Activated T-cell treated with anti-CD3 and anti-CD28 coated beads, Interleukin-2, amount 50 U/mL, for 1 hour (primary cell): ENCODE data around the gene DYRK1A.
"Not testable (repeated sequence)": the region's sequence is repeated elsewhere in the genome, so short reads cannot be mapped to it uniquely, and the experiment has no call there.

ENCODE experiments used
- DNase-seq: peaks from one replicate; pipeline ENCODE4 v3.0.0-alpha.2; 2020

The DYRK1A gene

DNA sequence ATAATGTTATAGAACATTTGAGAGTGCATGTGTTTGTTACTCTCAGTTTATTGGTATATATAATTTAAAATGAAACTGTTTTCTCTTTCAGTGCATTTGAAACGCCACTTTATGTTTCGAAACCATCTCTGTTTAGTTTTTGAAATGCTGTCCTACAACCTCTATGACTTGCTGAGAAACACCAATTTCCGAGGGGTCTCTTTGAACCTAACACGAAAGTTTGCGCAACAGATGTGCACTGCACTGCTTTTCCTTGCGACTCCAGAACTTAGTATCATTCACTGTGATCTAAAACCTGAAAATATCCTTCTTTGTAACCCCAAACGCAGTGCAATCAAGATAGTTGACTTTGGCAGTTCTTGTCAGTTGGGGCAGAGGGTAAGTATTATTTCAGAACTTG, 123.5 kb downstream of the DYRK1A start:
- no peak for DNase-seq

DNA sequence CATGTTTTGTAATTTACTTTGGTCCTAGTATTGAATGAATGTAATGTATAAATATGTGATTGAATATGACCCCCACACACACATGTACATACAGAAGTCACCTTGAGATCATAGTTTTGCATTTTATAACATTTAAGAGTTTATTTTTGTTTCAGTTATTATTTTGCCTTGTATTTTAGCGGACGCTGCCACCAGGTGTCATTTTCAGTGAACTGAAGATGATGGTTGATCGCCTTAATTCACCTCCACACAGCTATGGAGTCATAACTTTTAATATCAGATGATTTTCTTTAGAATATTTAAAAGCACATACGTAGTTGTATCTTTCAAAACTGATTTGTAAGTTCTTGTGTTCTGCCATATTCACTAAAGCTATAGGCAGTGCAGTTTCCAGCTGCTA, 130.4 kb downstream of the DYRK1A start:
- no peak for DNase-seq

DNA sequence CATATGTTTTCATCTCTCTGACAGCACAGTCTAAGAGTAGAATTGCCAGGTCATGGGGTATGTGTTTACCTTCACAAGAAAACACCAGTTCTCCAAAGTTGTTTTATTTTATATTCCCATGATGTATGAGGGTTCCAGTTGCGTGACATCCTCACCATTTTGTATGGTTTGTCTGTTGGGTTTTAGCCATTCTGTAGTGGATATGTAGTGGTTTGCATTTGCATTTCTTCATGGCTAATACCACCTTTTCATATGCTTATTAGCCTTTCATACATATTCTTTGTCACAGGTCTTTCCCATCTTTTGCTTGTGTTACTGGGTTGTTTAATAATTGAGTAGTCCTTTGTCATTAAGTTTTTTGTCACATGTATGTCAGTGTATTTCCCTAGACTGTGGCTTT, 132.1 kb downstream of the DYRK1A start:
- no peak for DNase-seq

DNA sequence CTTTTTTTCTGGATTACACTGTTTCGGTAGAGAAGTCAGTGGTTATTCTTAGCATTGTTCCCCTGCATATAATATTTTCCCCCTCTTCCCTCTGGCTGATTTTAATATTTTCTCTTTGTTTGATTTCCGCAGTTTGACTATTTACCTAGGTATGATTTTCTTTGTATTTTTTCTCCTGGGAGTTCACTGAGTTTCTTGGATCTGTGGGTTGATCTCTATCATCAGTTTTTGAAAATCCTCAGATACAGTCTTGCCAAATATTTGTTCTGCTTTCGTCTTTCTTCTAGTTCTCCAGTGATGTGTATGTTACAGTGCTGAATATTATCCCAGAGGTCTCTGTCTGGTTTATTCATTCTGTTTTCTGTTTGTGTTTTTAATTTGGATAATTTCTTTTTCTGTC, 136.4 kb downstream of the DYRK1A start:
- no peak for DNase-seq

DNA sequence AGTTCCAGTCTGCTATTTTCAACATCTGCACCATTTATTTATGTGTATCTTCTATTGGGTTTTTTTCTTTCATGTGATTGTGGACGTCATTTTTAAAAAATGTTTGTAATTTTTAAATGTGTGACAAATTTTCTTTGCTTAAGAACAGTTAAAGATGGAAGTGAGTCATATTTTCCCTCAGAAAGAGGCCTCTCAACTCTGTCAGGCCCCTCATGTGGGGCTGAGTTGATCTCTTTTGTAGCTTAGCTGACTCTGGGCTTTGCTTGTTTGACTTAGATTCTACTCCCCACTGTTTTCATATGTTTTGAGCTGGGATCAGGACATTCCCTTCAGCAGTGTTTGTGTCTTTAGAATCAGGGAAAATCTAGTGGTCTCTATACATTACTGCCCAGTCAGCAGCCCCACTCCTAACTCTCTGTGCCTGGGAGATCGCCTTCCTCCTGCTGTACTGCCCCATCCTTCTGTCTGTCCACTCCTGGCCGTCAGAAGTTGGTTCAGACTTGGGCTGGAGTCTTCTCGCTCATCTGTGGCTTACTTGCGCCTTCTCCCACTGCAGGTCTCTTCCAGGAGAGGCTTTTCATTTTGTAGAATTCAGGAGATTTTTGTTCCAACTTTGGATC, 137.4 kb downstream of the DYRK1A start:
- no peak for DNase-seq

DNA sequence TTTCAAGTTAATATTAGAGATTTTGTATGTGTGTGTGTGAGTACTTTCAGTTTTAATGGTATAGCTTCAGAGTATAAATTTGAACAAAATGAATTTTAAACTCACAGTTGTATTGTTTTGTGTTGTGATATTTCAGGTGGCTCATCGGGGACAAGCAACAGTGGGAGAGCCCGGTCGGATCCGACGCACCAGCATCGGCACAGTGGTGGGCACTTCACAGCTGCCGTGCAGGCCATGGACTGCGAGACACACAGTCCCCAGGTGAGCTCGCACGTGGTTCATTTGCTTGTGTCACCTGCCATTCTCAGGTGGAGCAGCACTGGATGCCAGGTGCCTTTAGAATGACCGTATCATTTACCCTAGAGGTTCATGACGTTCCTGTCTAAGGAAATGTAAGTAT, 139.4 kb downstream of the DYRK1A start:
- DNase-seq, result no peak

DNA sequence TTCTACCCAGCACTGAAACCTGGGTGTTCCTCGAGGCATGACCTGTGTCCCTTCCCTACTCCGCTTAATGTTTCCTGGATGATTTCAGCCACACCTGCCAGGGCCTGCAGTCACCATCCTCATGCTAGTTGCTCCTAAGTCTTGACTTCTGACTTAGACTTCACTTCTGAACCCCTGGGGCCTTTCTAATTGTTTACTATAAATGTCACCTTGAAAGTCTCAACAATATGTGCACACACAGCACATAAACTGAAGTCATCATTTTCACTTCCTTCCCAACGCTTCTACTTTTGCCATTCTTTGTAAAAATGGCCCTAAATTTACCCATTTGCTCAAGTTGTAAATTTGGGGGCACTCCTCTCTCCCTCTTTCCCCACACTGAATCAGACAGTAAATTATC, 141.1 kb downstream of the DYRK1A start:
- no peak for DNase-seq

DNA sequence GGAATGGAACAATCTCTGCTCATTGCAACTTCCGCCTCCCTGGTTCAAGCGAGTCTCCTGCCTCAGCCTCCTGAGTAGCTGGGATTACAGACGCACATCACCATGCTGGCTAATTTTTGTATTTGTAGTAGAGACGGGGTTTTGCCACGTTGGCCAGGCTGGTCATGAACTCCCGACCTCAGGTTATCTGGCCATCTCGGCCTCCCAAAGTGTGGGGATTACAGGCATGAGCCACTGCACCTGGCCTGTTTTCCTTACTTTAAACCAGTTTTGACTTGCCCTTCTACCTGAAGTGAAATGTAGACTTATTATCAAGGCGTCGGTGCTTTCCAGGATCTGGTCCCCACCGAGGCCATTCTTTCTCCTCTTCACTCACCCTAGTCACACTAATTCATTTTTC, 141.8 kb downstream of the DYRK1A start:
- no peak for DNase-seq

DNA sequence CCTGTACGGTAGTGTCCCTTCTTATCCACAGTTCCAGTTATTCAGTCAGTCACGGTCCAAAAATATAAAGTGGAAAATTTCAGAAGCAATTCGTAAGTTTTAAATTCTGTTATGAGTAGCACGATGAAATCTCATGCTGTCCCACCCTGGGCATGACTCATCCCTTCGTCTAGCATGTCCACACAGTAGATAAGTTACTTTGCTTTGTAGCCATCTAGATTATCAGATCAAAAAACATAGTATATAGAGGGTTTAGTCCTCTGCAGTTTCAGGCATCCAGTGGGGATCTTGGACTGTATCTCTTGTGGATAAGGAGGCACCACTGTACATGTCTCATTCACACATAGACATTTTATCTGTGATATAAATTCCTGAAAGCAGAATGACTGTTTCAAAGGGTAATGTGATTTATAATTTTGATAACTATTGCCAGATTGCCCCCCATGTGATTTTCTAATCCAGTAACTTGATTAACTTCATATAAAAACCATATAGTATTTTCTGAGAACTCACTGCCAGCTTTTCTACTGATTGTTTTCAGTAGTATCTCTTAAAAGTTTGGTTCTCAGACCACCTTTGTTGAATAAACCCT, 143.3 kb downstream of the DYRK1A start:
- no peak for DNase-seq

DNA sequence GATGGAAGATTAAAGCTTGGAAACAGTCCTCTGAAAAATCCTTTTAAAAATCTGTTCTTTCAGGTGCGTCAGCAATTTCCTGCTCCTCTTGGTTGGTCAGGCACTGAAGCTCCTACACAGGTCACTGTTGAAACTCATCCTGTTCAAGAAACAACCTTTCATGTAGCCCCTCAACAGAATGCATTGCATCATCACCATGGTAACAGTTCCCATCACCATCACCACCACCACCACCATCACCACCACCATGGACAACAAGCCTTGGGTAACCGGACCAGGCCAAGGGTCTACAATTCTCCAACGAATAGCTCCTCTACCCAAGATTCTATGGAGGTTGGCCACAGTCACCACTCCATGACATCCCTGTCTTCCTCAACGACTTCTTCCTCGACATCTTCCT, 145.3 kb downstream of the DYRK1A start:
- no peak for DNase-seq

DNA sequence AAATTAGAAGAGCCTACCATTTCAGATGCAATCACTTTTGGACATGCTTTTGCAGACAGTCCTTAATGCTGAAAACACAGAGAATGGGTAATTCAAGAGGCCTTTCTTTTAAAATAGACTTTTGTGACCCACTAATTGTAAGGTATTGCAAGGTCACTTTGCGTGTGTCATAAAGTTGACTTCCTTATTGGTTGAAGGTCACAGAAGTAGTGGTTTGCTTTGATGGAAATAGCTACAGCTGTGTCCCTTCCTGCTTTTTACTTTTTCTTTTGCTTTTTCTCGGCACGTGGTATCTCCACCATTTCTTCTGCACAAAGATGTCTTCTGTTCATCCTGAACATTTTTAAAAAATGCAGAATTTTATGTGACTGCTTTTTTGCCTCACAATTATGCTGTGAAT, 146.8 kb downstream of the DYRK1A start:
- DNase-seq, result no peak

DNA sequence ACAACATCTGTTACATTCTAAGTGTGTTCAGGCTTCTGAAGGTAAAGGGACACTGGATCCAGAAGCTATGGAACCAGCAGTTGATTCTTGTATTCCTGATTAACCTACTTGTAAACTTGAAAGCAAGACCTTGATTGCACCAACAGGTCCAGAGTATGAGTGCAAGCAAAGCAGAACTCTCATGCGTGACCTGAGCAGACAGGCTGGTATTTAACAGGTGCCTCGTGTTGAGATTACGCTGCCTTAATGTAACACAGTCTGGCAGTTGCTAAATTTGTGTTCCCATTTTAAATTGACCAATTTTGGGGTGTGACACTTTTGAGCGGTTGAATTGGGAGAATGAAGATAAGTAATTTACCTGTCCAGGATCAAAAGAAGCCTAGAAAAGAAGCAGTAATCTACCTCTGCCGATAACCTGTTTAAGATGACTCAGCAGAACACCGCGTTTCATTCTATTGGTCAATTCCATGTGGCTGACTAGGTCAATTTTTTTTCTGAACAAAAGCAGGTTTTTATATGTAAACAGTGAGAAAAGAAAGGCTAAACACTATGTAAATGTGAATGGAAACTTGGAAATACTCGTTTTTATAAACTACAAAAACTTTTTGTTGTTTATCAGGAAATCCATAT, 147.6 kb downstream of the DYRK1A start:
- no peak for DNase-seq

DNA sequence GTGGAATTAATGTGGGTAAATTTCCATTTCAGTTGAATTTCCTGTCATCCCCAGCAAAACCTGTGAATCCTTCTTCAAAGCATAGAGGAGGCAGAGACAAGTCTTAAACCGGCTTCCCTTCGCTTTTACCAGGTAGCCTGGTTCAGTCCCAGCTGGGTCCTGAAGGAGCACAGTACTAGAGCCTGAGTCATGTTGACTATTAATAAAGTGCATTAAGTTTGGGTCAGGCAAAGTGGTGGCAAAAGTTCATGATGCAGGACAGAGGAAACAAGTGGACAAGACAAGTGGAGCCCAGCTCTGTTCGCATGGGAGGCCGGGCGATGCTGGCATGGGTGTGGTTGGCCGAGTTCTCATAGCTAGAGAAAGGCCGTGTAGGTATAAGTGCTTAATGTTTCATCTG, 150.4 kb downstream of the DYRK1A start:
- no peak for DNase-seq

DNA sequence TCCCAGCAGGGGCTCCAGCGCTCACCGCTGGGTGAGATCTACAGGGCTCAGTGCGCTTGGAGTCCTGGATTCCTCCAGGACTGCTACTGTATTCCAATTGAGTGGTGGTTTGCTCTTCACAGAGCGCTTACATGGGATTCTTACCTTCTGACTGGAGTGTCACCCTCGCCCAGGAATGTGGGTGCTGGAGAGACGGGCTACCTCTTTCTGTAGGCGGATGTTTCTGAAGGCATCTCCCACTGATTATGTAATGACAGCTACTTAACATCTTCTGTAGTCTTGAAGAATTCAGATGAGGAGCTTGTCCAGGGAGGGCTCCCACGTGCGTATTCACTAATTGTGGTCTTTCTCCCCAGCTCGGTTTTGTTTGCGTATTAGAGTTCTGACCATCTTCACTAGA, 154.2 kb downstream of the DYRK1A start:
- no peak for DNase-seq

DNA sequence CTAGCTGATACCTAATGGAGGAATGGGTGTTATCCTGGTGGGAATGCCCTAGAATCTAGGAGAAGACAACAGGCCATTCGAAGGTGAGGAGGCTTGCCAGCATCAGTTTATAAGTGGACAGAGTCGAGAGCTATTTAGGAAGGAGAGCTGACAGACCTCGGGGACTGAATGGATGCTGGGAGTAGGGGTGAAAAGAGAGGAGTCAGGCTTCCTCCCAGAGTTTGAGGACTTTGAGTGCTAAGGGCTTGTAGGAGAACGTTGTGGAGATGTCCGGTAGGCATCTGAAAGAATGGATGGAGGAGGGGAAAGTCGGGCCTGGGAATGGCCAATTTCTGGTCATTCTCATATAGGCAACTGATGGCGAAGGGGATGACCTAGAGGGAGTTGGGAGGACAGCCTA, 155.1 kb downstream of the DYRK1A start:
- DNase-seq, result no peak

DNA sequence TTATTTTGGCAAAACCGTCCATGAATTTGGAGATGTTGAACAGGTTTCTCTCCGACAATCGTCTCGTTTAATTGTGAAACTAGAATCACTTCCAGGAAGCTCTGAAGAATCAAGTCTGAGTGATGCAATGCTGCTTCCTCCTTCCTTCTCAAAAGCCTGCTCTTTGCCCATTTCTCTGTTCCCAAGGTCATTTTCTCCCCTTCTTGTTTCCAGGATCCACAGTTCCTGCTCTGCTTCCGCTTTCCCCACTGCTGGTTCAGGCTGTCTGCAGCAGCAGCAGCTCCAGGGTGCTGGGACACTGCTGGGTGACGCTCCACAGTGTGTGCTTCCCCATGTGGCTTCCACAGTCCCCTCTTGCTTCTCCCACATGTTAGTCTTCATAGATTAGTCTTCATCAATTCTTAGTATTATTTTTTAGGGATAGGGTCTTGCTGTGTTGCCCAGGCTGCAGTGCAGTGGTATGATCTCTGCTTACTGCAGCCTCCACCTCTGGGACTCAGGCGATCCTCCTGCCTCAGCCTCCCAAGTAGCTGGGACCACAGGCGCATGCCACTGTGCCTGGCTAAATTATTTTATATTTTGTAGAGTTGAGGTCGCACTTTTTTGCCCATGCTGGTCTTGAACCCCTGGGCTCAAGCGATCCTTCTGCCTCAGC, 156.2 kb downstream of the DYRK1A start:
- no peak for DNase-seq

DNA sequence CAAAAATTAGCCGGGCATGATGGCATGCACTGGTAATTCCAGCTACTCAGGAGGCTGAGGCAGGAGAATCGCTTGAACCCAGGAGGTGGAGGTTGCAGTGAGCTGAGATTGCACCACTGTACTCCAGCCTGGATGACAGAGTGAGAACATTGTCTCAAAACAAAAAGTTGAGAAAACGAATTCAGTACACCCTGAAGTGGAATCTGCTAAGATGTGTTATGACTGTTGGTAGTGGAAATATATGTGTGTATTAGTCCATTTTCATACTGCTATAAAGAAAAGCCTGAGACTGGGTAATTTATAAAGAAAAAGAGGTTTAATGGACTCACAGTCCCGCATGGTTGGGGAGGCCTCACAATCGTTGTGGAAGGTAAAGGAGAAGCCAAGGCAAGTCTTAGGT, 158.4 kb downstream of the DYRK1A start:
- not testable (repeated sequence) for DNase-seq

DNA sequence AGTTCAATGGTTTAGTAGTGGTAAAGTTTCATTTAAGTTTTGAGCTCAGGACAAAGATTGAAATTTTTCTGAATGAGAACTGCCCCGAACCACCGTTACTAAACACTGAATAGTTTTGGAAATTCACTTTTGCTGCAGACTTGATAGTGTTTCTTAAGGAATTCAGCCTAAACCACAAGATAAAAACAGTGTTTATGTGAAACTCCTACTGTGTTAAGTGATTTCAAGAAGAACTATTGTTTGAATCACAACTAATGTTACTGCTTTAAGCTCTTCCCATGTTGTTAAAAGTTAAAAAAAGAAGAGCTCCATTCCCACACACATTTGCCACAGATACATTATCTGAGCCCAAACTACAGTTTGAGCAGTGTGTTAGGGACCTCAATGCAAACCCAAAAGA, 159.2 kb downstream of the DYRK1A start:
- DNase-seq, result no peak

DNA sequence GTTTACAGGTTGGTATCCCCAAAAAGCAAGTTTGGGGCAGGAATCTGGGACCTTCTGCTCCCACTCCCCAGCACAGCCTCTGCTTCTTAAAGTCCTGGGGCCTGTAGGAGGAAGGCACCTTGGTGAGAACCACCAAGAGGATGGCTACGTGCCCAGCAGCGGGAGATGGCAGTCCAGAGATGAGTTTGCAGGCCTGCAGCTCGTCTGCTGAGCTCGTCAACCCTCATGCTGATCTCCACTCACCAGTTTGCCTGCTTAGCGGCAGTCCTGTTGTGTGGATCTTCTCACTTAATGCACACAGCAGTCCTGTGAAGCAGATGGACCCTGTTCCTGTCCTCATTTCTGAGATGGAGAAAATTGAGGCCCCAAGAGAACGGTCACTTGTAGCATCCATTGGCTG, 160.5 kb downstream of the DYRK1A start:
- DNase-seq, result no peak

DNA sequence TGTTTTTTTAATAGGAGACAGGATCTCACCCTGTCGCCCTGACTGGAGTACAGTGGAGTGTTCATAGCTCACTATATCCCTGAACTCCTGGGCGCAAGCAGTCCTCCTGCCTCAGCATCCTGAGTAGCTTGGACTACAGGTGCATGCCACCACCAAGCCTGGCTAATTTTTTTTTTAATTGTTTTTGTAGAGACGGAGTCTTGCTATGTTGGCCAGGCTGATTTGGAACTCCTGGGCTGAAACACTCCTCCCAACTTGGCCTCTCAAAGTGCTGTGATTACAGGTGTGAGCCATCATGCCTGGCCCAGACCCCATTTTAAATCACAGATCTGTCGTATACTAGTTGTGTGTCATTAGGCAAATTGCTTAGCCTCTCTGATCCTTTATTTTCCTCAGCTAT, 161.1 kb downstream of the DYRK1A start:
- no peak for DNase-seq

DNA sequence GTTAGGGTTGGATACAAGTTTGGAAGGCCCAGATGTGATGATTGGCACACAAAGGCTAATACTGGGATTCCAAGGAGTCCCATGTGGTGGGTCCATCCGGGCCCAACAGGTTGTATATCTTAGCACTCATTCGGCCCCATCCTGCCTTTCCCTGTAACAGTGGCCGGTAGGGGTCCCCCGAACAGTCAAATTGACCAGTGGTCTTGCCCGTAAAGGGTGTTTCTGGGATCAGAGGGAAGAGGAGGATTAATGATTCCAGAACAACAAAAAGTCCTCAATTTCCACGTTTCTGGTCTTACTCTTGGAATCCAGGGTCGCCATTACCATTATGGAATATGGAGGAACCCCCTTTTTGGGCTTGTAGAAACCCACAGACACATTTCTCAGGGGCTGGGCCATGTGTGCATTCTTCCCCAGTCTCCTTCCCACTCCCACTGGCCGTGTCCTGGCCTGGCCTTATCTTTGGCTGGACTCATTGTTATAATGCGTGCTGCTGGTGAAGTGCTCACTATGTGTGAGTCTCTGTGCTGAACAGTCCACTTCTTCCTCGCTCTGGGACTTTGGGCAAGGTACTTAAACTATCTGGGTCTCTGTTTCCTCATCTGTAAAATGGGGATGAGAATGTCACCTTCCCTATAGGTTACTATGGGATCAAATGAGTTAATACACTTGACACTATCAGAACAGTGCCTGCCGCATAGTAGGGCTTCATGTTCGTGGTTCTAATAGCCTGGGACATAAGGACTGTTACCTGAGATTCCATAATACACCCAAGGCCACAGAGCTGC, 161.8 kb downstream of the DYRK1A start:
- no peak for DNase-seq

DNA sequence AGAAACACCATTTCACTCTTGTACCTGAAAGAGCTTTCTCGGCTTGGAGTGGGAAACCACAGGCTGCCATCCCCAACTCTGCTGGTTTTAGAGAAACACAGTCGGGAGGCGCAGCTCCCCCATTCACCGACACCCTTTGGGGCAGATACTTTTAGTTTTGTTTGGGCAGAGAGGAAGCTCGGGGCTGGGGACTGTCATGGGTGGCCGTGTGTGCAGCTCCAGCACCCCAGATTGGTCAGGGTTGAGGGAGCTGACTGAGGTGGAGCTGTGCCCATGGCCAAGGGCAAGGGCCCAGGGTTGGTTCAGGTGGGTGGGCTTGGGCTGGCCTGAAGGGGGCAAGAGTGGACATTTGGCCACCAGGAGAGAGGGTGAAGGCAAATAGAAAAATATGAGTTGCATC, 163.1 kb downstream of the DYRK1A start:
- no peak for DNase-seq

DNA sequence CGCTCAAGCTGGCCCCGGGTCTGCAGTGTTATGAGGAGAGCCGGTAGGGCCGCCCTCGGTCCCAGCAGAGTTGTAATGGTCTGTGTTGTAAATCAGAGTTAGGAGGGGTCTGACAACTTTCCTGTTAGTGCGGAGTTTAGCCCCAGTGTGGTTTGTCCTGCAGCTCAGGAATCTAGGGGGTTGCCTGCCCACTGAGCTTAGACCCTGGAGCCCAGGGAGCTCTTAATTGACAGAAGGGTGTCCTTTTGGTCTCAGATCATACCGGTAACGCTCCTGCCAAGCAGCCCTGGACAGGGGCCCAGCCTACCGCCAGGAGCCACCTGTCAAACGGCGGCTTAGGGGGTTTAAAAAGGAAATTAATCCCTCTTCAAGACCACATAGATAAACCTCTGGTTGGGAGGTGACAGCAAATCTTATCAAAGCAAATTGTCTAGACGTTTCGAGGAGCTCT, 164.4 kb downstream of the DYRK1A start:
- no peak for DNase-seq
